HG02588 (cell line): ENCODE results near the gene RPN2.

Source experiments
- ATAC-seq: cut with Tn5 transposase; IDR thresholded peaks from one replicate; pipeline ENCODE4 v1.9.1; 2021; ENCODE audit warnings: mild to moderate bottlenecking, moderate library complexity; ENCODE audit not compliant: unreplicated experiment

The RPN2 gene

GRCh38 chr20:37209193-37209592, 30.1 kb downstream of the RPN2 start:
- no peak for ATAC-seq

- no peak for ATAC-seq
Observed at GRCh38 chr20:37209661-37210314, 30.7 kb downstream of the RPN2 start.

GRCh38 chr20:37218441-37218840, 39.3 kb downstream of the RPN2 start:
- ATAC-seq: no peak

GRCh38 chr20:37218976-37219375, 39.8 kb downstream of the RPN2 start:
- no peak for ATAC-seq

GRCh38 chr20:37219751-37220668, 40.9 kb downstream of the RPN2 start:
- no peak for ATAC-seq

GRCh38 chr20:37220731-37221130, 41.6 kb downstream of the RPN2 start:
- no peak for ATAC-seq

- no peak for ATAC-seq
Observed at GRCh38 chr20:37222086-37222485, 43.0 kb downstream of the RPN2 start.

- no peak for ATAC-seq
Observed at GRCh38 chr20:37223053-37223452, 43.9 kb downstream of the RPN2 start.

GRCh38 chr20:37225146-37225545, 46.0 kb downstream of the RPN2 start:
- no peak for ATAC-seq

- ATAC-seq: no peak
Observed at GRCh38 chr20:37226889-37227288, 47.8 kb downstream of the RPN2 start.

GRCh38 chr20:37228082-37228481, 49.0 kb downstream of the RPN2 start:
- no peak for ATAC-seq

GRCh38 chr20:37228656-37229055, 49.5 kb downstream of the RPN2 start:
- no peak for ATAC-seq

- ATAC-seq: no peak
Observed at GRCh38 chr20:37229357-37229756, 50.2 kb downstream of the RPN2 start.

GRCh38 chr20:37230200-37230599, 51.1 kb downstream of the RPN2 start:
- ATAC-seq: no peak

GRCh38 chr20:37231947-37232630, 53.0 kb downstream of the RPN2 start:
- ATAC-seq: no peak

GRCh38 chr20:37233548-37234253, 54.6 kb downstream of the RPN2 start:
- ATAC-seq: no peak

GRCh38 chr20:37234254-37234581, 55.1 kb downstream of the RPN2 start:
- ATAC-seq: no peak

GRCh38 chr20:37235065-37235464, 55.9 kb downstream of the RPN2 start:
- no peak for ATAC-seq

- ATAC-seq: no peak
Observed at GRCh38 chr20:37236462-37236861, 57.3 kb downstream of the RPN2 start.

GRCh38 chr20:37237656-37238055, 58.5 kb downstream of the RPN2 start:
- ATAC-seq: no peak

GRCh38 chr20:37238426-37238825, 59.3 kb downstream of the RPN2 start:
- no peak for ATAC-seq
